GM23338 (cell line): Measurements from ENCODE around the gene ZNF202. TPM values are rescaled to one million over a fixed set of nuclear protein-coding genes. Genes with fewer than 3 reads are reported as not detected.

Experiments used
- ATAC-seq: fragments of 200-7000 bp; cut with Tn5 transposase; 3 replicates; pipeline ENCODE4 v1.9.1; 2020
- DNase-seq: peaks from one replicate; pipeline ENCODE4 v3.0.0-alpha.2; 2015; ENCODE audit warnings: low spot score
- H2AFZ ChIP-seq: fragments of 200-600 bp; sonication (generic); 2 replicates; pipeline ENCODE4 v1.8.0; 2016; ENCODE audit warnings: antibody characterized with exemption, mild to moderate bottlenecking, moderate library complexity
- H3F3A ChIP-seq: fragments of 200-600 bp; sonication (generic); replicated peaks from 2 replicates; pipeline ENCODE4 v1.8.0; 2017; ENCODE audit warnings: antibody characterized with exemption, mixed run types, low read depth
- H3K27ac ChIP-seq: fragments of 200-600 bp; sonication (generic); 2 replicates; pipeline ENCODE4 v1.6.1; 2016; ENCODE audit warnings: low read depth
- H3K27me3 ChIP-seq: fragments of 200-600 bp; sonication (generic); 2 replicates; pipeline ENCODE4 v1.8.0; 2016; ENCODE audit warnings: mild to moderate bottlenecking, mixed run types, moderate library complexity; ENCODE audit not compliant: insufficient read depth
- H3K36me3 ChIP-seq: fragments of 200-600 bp; sonication (generic); 2 replicates; pipeline ENCODE4 v1.8.0; 2016; ENCODE audit warnings: mild to moderate bottlenecking; ENCODE audit not compliant: insufficient read depth
- H3K4me1 ChIP-seq: fragments of 200-600 bp; sonication (generic); 2 replicates; pipeline ENCODE4 v1.8.0; 2016; ENCODE audit warnings: mild to moderate bottlenecking, moderate library complexity; ENCODE audit not compliant: insufficient read depth
- H3K4me2 ChIP-seq: fragments of 200-600 bp; sonication (generic); 2 replicates; pipeline ENCODE4 v1.7.1; 2017; ENCODE audit warnings: mixed run types
- H3K4me3 ChIP-seq: fragments of 200-600 bp; sonication (generic); 2 replicates; pipeline ENCODE4 v1.6.1; 2016; ENCODE audit warnings: mixed run types
- H3K79me2 ChIP-seq: fragments of 200-600 bp; sonication (generic); replicated peaks from 2 replicates; pipeline ENCODE4 v1.8.0; 2017; ENCODE audit warnings: mild to moderate bottlenecking; ENCODE audit not compliant: insufficient read depth
- H3K9me2 ChIP-seq: fragments of 200-600 bp; sonication (generic); 2 replicates; pipeline ENCODE4 v1.8.0; 2017; ENCODE audit not compliant: insufficient read depth
- H4K20me1 ChIP-seq: fragments of 200-600 bp; sonication (generic); replicated peaks from 2 replicates; pipeline ENCODE4 v1.8.0; 2017; ENCODE audit warnings: mild to moderate bottlenecking; ENCODE audit not compliant: insufficient read depth
- H3K27ac Mint-ChIP-seq: 2 replicates; pipeline ENCODE4 v1.8.0; 2020; ENCODE audit warnings: inconsistent platforms, mild to moderate bottlenecking, moderate library complexity, mixed read lengths
- H3K27me3 Mint-ChIP-seq: 3 replicates; pipeline ENCODE4 v1.8.0; 2022; ENCODE audit warnings: low read depth, mild to moderate bottlenecking, moderate library complexity, mixed read lengths, inconsistent platforms; ENCODE audit not compliant: insufficient read depth, poor library complexity
- H3K36me3 Mint-ChIP-seq: 3 replicates; pipeline ENCODE4 v1.8.0; 2021; ENCODE audit warnings: low read depth, mild to moderate bottlenecking, inconsistent platforms, moderate library complexity, mixed read lengths
- H3K4me1 Mint-ChIP-seq: 3 replicates; pipeline ENCODE4 v1.8.0; 2020; ENCODE audit warnings: mild to moderate bottlenecking, inconsistent platforms, mixed read lengths
- H3K4me3 Mint-ChIP-seq: 3 replicates; pipeline ENCODE4 v1.8.0; 2021; ENCODE audit warnings: moderate library complexity, mild to moderate bottlenecking, inconsistent platforms, mixed read lengths
- H3K9me3 Mint-ChIP-seq: 3 replicates; pipeline ENCODE4 v1.8.0; 2020; ENCODE audit warnings: moderate library complexity, mild to moderate bottlenecking, inconsistent platforms, mixed read lengths
- ETS1 ChIP-seq: IDR thresholded peaks from 2 replicates; pipeline ENCODE4 v1.6.1; 2016; ENCODE audit warnings: antibody characterized with exemption
- EZH2 ChIP-seq: fragments of 200-600 bp; sonication (generic); IDR thresholded peaks from one replicate; pipeline ENCODE4 v1.8.0; 2017; ENCODE audit warnings: antibody characterized with exemption, mild to moderate bottlenecking, low read depth; ENCODE audit not compliant: unreplicated experiment
- EZH2phosphoT487 ChIP-seq: fragments of 200-600 bp; sonication (generic); IDR thresholded peaks from one replicate; pipeline ENCODE4 v1.8.1; 2018; ENCODE audit warnings: antibody characterized with exemption; ENCODE audit not compliant: unreplicated experiment
- JUNB ChIP-seq: IDR thresholded peaks from one replicate; pipeline ENCODE4 v1.6.1; 2016; ENCODE audit warnings: antibody characterized with exemption; ENCODE audit not compliant: unreplicated experiment
- NANOG ChIP-seq: IDR thresholded peaks from 2 replicates; pipeline ENCODE4 v1.6.1; 2016; ENCODE audit warnings: antibody characterized with exemption, borderline replicate concordance
- POLR2AphosphoS5 ChIP-seq: IDR thresholded peaks from 2 replicates; pipeline ENCODE4 v1.6.1; 2016; ENCODE audit warnings: antibody characterized with exemption, low read depth
- REST ChIP-seq: IDR thresholded peaks from one replicate; pipeline ENCODE4 v1.6.1; 2018; ENCODE audit warnings: antibody characterized with exemption; ENCODE audit not compliant: unreplicated experiment
- STAT1 ChIP-seq: IDR thresholded peaks from one replicate; pipeline ENCODE4 v1.6.1; 2016; ENCODE audit warnings: antibody characterized with exemption; ENCODE audit not compliant: unreplicated experiment
- ZNF331 ChIP-seq: fragments of 250-450 bp; sonication (Bioruptor Pico); IDR thresholded peaks from 2 replicates; pipeline ENCODE4 v1.5.0; 2020; ENCODE audit warnings: low read depth, mild to moderate bottlenecking, moderate library complexity
- ZNF462 ChIP-seq: fragments of 250-450 bp; sonication (Bioruptor Pico); IDR thresholded peaks from 2 replicates; pipeline ENCODE4 v1.5.0; 2020; ENCODE audit warnings: mild to moderate bottlenecking, moderate library complexity
- polyA plus RNA-seq: library from polyadenylated mRNA; unstranded; fragments of >200 nt; fragmentation: Nextera tagmentation; extraction: Ambion mirVana; gene quantifications from 2 replicates; pipeline ENCODE4 v1.2.1, GENCODE V29; 2016
- total RNA-seq: library from RNA; depleted of rRNA; stranded (reverse); fragments of >200 nt; shearing (Covaris generic); gene quantifications from 2 replicates; pipeline ENCODE4 v1.2.3, GENCODE V29; 2014

The ZNF202 gene
- total and polyA plus RNA-seq, 2 experiments from 2014 or later, result 18.2 to 36.7 TPM

GRCh38 chr11:123690485-123690884 lies 51.0 kb downstream of the ZNF202 start:
- H3F3A ChIP-seq, result no peaks in the 10 kb centered on the region
- H3K4me1 Mint-ChIP-seq, result no peaks in the 10 kb centered on the region
- H3K4me1 ChIP-seq, result no peaks in the 10 kb centered on the region
- H3K27ac Mint-ChIP-seq, result no peak overlapping the region
- H3K27me3 Mint-ChIP-seq, result peaks cover 3% of the 10 kb centered on the region
- no peak for ATAC-seq
- TF ChIP-seq ETS1 (no peak), NANOG (no peak), ZNF331 (CRISPR knock-in tag) (no peak), JUNB (no peak), REST (no peak), STAT1 (no peak), ZNF462 (CRISPR knock-in tag) (no peak), EZH2 (no peak), EZH2phosphoT487 (no peak), POLR2AphosphoS5 (no peak)
- H3K27me3 ChIP-seq, result no peaks in the 10 kb centered on the region
- no peaks in the 10 kb centered on the region for H3K9me3 Mint-ChIP-seq
- H3K9me2 ChIP-seq, result no peaks in the 10 kb centered on the region
- DNase-seq, result no peak
- H3K79me2 ChIP-seq, result no peaks in the 10 kb centered on the region
- no peaks in the 10 kb centered on the region for H4K20me1 ChIP-seq
- no peaks in the 10 kb centered on the region for H3K36me3 Mint-ChIP-seq
- H2AFZ ChIP-seq, result peak overlapping the region; percentile 84; the same call in 1 of the 2 replicates
- H3K27ac ChIP-seq, result no peak overlapping the region
- no peak overlapping the region for H3K4me3 Mint-ChIP-seq
- no peak overlapping the region for H3K4me2 ChIP-seq
- H3K36me3 ChIP-seq, result no peaks in the 10 kb centered on the region
- H3K4me3 ChIP-seq, result no peak overlapping the region
